ENCODE measurements around the gene PUM1. TPM values are rescaled to one million over a fixed set of nuclear protein-coding genes. Genes with fewer than 3 reads are reported as not detected.

PUM1 gene
- total and polyA plus RNA-seq, 9 donors, result 36.3 to 125 (median 112) TPM

DNA sequence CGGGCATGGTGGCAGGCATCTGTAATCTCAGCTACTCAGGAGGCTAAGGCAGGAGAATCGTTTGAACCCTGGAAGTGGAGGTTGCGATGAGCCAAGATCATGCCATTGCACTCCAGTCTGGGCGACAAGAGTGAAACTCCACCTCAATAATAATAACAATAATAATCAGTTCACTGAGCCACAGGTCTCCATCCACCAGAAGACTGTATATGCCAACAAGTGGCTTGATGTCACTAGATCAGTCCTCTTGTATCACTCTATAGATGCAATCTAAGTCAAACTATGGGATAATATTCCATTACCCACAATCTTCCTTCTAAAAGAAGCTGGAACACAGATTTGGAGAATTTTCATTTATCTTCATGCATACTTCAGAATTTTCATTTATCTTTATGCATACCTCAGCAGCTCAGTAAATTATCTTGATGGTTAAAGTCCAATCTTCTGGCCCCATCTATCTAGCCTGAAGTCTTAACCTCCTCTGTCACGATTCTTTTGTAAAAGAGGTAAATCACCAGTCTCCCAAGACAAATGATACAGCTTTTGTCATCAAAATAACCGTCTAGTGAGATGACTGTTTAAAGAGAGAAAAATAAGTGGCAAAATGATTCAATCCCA, 61.8 kb downstream of the PUM1 start:
- H3K27me3 ChIP-seq, result no peaks in the 10 kb centered on the region
- H3K4me1 ChIP-seq (ENCODE audit: insufficient read depth), result peaks cover 3% of the 10 kb centered on the region
- no peak overlapping the region for H3K4me3 ChIP-seq
- no peak overlapping the region for H3K27ac ChIP-seq
- no peaks in the 10 kb centered on the region for H3K36me3 ChIP-seq
- TF ChIP-seq, protein P1, sequence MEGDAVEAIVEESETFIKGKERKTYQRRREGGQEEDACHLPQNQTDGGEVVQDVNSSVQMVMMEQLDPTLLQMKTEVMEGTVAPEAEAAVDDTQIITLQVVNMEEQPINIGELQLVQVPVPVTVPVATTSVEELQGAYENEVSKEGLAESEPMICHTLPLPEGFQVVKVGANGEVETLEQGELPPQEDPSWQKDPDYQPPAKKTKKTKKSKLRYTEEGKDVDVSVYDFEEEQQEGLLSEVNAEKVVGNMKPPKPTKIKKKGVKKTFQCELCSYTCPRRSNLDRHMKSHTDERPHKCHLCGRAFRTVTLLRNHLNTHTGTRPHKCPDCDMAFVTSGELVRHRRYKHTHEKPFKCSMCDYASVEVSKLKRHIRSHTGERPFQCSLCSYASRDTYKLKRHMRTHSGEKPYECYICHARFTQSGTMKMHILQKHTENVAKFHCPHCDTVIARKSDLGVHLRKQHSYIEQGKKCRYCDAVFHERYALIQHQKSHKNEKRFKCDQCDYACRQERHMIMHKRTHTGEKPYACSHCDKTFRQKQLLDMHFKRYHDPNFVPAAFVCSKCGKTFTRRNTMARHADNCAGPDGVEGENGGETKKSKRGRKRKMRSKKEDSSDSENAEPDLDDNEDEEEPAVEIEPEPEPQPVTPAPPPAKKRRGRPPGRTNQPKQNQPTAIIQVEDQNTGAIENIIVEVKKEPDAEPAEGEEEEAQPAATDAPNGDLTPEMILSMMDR (IDR thresholded peaks at IDR 0.05), result no peak
- no peak for TF ChIP-seq POLR2A (IDR thresholded peaks at IDR 0.05)
- no peak for TF ChIP-seq EP300 (IDR thresholded peaks at IDR 0.05)
- no peaks in the 10 kb centered on the region for H3K9me3 ChIP-seq
- 81 to 85% (median 83%) methylated on average over 6 of the region's 6 CpGs for WGBS, 3 donors
- intact Hi-C loops (cut with DNase I), result loop anchor here in 1 of 4 donors (10.0 kb wide), 1 partner anchor 141 kb away; no protein-coding TSS in a partner anchor
- no peak for DNase-seq

DNA sequence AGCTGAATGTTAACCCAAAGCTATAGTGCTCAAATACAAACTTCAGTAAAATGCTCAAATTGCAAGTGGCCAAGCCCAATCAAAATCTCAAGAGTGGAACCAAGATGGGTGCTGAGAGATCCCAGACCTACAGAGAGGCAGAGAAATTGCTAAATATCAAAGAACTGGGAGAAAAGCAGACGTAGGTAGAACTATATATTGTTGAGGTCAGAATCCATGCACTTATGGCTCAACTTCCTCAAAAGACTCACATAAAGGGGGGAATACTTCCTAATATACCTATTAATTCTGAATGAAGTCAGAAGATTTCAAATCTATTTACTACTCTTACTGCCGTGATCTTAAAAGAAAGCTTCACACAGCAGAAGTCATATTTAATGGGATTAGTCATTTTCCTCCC, 65.2 kb downstream of the PUM1 start:
- 84 to 92% (median 89%) methylated on average over 2 of the region's 2 CpGs for WGBS, 3 donors
- no peak overlapping the region for H3K4me3 ChIP-seq
- peaks cover 2% of the 10 kb centered on the region for H3K4me1 ChIP-seq (ENCODE audit: insufficient read depth)
- TF ChIP-seq POLR2A (IDR thresholded peaks at IDR 0.05), result no peak
- TF ChIP-seq, protein P1 (IDR thresholded peaks at IDR 0.05), result no peak
- TF ChIP-seq EP300 (IDR thresholded peaks at IDR 0.05), result no peak
- DNase-seq, result no peak
- no peaks in the 10 kb centered on the region for H3K36me3 ChIP-seq
- H3K27ac ChIP-seq, result no peak overlapping the region
- intact Hi-C loops (cut with DNase I), result loop anchor here in 1 of 4 donors (10.0 kb wide), 1 partner anchor 144 kb away; no protein-coding TSS in a partner anchor
- H3K27me3 ChIP-seq, result no peaks in the 10 kb centered on the region
- H3K9me3 ChIP-seq, result no peaks in the 10 kb centered on the region

DNA sequence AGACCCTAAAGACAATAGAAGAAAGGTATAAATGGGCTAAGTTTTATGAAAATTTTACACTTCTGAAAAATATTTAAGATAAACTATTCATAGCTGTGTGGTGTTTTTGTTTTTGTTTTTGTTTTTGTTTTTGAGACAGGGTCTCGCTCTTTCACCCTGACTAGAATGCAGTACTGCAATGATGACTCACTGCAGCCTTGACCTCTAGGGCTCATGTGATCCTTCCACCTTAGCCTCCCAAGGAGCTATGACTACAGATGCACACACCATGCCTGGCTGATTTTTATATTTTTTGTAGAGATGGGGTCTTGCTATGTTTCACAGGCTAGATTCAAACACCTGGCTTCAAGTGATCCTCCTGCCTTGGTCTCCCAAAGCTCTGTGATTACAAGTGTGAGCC, 66.6 kb downstream of the PUM1 start:
- H3K4me3 ChIP-seq, result no peak overlapping the region
- no peak for DNase-seq
- 87 to 96% (median 91%) methylated on average over 1 of the region's 1 CpG for WGBS, 3 donors
- peaks cover 2% of the 10 kb centered on the region for H3K4me1 ChIP-seq (ENCODE audit: insufficient read depth)
- intact Hi-C loops (cut with DNase I), result loop anchor here in 1 of 4 donors (10.0 kb wide), 1 partner anchor 46 kb away; no protein-coding TSS in a partner anchor
- H3K27ac ChIP-seq, result no peak overlapping the region
- H3K36me3 ChIP-seq, result no peaks in the 10 kb centered on the region
- TF ChIP-seq POLR2A (IDR thresholded peaks at IDR 0.05) (no peak), EP300 (IDR thresholded peaks at IDR 0.05) (no peak)
- TF ChIP-seq, protein P1 (IDR thresholded peaks at IDR 0.05), result no peak
- no peaks in the 10 kb centered on the region for H3K27me3 ChIP-seq
- no peaks in the 10 kb centered on the region for H3K9me3 ChIP-seq

DNA sequence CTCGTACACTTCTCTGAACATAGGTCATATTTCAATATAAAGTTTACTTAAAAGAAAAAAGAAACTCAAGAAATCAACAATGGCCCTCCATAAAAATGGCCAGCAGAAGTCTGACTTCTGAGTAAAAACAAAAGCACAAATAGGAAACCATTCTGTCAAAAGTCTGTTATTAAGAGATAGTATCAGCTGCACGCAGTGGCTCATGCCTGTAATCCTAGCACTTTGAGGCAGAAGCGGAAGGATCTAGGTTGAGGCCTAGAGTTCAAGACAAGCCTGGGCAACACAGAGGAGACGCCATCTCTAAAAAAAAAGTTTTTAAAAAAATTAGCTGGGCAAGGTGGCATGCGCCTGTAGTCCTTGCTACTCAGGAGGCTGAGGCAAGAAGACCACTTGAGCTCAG, 67.3 kb downstream of the PUM1 start:
- Histone ChIP-seq H3K4me1 (ENCODE audit: insufficient read depth) (peaks cover 2% of the 10 kb centered on the region), H3K27me3 (no peaks in the 10 kb centered on the region), H3K36me3 (no peaks in the 10 kb centered on the region), H3K9me3 (no peaks in the 10 kb centered on the region), H3K27ac (no peak overlapping the region), H3K4me3 (no peak overlapping the region)
- intact Hi-C loops (cut with DNase I), result loop anchor here in 1 of 4 donors (10.0 kb wide), 1 partner anchor 47 kb away; no protein-coding TSS in a partner anchor
- TF ChIP-seq, protein P1 (IDR thresholded peaks at IDR 0.05), result no peak
- TF ChIP-seq EP300 (IDR thresholded peaks at IDR 0.05) (no peak), POLR2A (IDR thresholded peaks at IDR 0.05) (no peak)
- WGBS, 3 donors, result 96 to 99% (median 97%) methylated on average over 5 of the region's 5 CpGs
- no peak for DNase-seq
